NCI-H460 (cell line): ENCODE data around the gene BBX. TPM values are rescaled to one million over a fixed set of nuclear protein-coding genes. Genes with fewer than 3 reads are reported as not detected.

ENCODE experiments used
- DNase-seq: peaks from one replicate; pipeline ENCODE4 v3.0.0-alpha.2; 2016; ENCODE audit warnings: low read depth; ENCODE audit errors: extremely low read depth
- total RNA-seq: library from RNA; depleted of rRNA; stranded (reverse); fragments of >200 nt; shearing (Covaris generic); gene quantifications from 2 replicates; pipeline ENCODE4 v1.2.3, GENCODE V29; 2014

BBX gene
- total RNA-seq, 1 experiment from 2014 or later: 44.0 TPM

DNA sequence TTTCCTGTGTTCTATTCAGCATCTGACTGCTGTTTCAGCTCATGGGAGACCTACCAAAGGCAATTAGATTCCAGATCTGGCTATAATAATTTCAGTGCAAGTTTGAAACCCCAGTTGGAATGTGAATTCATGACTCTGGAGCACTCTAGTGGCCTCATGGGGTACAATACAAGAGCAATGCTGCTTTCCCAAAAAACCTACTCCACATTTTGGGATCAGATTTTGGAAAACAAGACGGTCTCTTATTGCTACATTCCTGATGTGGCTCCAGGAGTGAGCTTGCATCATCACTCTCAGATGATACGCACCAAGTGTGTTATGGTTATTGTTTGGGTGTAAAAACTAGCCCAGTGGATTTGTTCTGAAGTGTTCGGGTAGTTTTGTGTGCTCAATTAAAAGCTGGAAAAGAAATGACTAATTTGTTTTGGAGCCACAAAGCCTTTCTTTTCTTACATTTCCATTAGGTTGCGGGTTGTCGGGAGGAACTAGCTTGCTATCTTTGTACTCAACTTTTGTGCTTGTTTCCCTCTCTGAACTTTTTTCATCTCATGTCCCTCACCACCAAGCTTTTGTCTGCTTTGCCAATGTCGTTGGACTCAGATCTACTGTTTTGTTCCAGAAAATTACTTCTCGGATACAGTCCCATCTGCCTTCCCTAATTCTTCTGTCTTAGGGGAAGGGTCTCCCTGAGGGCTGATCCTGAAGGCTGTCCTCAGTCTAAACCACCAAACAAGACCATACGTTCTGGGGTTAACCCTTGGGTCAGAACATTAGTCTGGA lies 272.1 kb downstream of the BBX start:
- no peak for DNase-seq

- DNase-seq: no peak
These were observed 272.8 kb downstream of the BBX start for GRCh38 chr3:107795514-107796094.

DNA sequence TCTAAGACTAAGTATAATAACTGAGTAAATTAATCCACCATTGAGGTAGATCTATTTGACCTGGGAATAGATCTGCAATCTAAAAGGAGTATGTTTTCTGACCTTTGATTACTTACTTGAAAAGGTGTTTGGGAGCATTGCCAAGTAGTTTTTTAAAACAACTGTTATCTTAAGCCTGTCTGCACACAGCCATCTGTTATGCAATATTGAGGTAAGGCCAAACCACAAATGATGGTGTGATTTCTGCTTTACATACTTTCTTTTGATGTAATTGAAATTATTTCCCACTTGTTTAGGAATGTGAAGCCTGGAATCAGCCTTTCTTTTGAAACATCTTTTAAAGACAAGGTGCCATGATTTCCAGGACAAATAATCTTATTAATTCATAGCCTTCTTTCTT lies 274.0 kb downstream of the BBX start:
- no peak for DNase-seq

DNA sequence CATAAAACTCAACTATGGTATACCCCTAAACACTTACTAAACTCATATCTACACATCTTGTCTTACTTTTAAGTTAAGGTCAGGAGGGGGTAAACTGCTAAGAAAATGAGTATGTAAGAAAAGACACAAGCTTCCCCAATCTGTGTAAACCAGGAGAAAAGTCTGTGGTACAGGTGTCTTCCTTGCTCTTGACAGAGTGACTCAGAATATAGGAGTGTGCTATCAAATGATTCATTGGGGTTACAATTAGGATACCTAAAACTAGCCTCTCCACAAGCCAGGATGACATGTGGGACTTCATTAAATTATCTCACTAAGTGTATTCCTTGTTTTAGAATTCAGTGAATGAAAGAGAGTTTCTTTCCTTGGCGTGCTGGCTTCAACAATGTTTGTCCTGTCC lies 274.8 kb downstream of the BBX start:
- DNase-seq: no peak

GRCh38 chr3:107798381-107798780 lies 275.6 kb downstream of the BBX start:
- DNase-seq: no peak

DNA sequence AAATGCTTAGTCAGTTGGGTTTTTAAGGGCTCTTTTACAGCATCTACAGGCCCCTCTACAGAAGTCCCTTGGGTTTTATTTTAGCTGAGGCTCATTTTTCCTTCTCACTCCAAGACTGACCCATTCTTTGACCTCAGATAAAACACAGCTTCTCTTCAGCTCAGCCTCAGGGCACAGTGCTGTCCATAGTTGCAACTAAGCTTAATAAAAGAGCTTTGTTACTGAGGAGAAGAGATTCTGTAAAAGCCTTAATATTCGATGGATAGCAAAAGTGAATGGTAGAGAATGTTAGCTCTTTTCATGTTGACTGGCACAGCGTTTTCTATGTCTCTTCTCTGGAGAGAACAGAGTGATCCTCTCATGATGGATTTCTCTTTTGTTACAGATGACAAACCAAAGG lies 277.9 kb downstream of the BBX start:
- no peak for DNase-seq

GRCh38 chr3:107803170-107803569 lies 280.4 kb downstream of the BBX start:
- no peak for DNase-seq

- DNase-seq: no peak
These were observed 283.3 kb downstream of the BBX start for GRCh38 chr3:107806021-107806420.

DNA sequence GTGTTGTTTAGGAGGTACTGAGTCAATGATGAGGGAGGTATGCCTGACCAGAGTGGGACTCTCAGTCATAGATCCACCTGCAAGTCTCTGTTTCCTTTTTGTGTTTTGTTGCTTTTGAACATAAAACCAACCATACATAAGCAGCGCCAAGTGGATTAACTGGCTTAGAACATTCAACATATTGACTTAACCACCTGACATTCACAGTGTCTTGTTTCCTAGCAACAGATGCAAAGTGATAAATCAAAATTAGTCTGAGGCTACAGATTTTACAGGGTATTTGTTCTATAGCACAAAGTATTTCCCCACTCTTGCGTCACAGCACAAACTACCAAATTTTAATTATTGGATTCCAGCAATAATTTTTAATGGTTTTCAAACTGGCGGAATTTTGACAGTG lies 283.8 kb downstream of the BBX start:
- DNase-seq: no peak

DNA sequence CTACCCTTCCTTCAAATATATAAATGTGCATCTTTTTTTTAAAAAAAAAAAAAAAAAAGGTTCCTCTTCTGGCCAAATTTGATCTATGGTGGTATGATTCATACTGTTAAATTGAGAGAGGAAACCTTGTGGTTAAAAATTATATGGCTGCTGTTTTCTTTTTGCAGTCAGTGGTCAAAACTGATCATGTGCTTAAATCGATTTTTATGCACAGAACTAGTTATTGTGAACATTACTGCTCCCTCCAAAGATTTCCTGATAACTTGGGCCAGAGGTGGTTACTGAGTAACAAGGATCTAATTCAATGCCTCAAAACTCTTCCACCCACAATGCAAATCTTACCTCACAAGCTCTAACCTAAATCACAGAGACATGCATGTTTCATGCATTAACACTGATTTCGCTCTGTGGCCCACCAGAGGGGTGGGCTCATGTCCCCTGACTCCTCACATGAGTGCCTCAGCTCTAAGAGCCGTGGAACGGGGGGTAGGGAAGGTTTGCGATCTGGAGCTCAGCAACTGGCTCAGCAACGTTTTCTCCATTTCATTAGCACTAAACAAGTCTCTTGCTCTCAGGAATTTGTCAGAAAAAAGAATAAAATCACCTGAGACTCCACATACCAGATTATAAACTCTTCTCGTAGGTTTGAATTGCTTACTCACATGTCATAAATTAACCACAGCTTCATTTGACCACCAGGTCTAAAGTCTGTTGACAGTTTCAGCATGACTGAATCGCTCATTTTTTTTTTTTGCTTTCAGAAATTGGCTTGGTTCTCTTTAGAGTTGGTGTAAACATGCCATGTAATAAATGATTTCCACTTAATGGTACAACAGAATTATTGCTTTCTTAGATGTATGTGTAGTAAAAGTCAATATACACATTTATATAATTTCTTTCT lies 287.7 kb downstream of the BBX start:
- no peak for DNase-seq

GRCh38 chr3:107813026-107813425 lies 290.3 kb downstream of the BBX start:
- DNase-seq: no peak

- DNase-seq: no peak
These were observed 293.3 kb downstream of the BBX start for GRCh38 chr3:107816107-107816506.

- no peak for DNase-seq
These were observed 294.3 kb downstream of the BBX start for GRCh38 chr3:107817076-107817475.

- no peak for DNase-seq
These were observed 295.3 kb downstream of the BBX start for GRCh38 chr3:107818025-107818424.

DNA sequence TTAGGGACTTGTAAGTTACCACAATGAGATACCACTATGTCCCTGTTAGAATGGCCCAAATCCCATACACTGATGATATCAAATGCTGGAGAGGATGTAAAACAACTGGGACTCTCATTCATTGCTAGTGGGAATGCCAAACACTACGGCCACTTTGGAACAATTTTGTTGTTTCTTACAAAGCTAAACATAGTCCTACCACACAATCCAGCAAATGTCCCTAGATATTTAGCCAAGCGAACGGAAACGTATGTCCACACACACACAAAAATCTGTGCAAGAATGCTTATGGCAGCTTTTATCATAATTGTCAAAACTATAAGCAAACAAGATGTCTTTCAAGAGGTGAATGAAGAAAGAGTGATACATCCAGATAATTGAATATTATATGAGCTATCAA lies 296.9 kb downstream of the BBX start:
- no peak for DNase-seq

GRCh38 chr3:107822308-107822707 lies 299.5 kb downstream of the BBX start:
- no peak for DNase-seq

DNA sequence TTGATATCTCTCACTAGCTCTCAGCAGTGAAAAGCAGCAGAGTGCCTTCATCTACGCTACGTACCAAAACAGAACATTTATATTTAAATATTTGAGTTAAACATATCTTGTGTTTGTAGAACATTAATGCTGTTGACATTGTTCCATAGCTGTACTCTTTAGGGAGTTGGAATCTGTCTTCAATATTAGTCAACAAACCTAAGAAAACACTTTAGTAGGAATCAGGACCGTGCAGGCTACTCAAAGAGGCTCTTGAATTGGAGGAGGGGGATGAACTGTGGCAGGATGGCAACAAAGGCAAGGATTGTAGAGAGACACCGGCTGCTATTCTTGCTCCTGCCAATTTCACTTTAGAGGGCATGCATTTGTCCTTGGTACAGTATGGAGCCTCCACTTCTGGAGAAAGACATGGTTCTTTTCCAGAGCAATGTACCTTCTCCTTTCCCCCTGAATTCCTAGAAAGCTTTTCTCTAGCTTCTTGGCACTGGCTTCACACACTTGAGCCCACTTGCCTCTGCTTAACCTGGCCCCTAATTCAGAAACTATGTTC lies 302.1 kb downstream of the BBX start:
- no peak for DNase-seq

DNA sequence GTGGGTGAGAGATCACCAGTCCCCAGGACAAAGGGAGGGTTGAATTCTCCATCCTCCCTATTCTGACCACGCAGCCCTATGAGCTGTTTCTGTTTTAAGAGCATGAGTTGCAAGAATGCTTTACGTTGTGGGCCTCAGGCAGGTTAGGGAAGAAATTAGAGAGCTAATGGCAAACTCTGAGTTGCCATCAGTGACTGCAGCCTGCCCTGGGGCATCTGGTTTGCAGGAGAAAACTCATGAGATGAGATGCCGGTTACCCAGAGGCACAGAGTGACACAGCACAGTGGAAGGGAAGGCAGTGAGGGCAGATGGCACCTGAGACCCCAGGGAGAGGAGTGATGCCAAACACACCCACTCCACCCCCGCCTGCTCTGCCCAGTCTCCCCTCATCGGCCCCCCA lies 302.8 kb downstream of the BBX start:
- DNase-seq: no peak

GRCh38 chr3:107826727-107827126 lies 304.0 kb downstream of the BBX start:
- DNase-seq: no peak

DNA sequence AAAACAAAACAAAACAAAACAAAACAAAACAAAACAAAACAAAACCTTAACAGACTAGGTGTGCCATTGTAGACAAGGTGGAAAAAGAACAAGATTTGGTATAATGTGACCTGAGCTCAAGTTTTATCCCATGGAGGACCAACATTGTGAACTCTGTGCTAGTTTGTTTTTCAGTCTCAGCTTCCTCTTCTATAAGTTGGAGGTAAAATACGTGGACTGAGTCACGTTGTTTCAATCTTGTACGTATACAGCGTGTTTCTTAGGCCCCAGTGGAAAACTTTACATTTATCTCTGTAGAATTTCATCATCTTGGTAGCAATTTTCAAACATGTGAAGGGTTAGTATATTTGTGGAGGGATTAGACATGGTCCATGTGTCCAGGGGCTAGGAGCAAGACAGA lies 306.4 kb downstream of the BBX start:
- no peak for DNase-seq

- DNase-seq: no peak
These were observed 308.8 kb downstream of the BBX start for GRCh38 chr3:107831590-107831989.
